ENCODE data around the gene FHOD3.

FHOD3 gene

DNA sequence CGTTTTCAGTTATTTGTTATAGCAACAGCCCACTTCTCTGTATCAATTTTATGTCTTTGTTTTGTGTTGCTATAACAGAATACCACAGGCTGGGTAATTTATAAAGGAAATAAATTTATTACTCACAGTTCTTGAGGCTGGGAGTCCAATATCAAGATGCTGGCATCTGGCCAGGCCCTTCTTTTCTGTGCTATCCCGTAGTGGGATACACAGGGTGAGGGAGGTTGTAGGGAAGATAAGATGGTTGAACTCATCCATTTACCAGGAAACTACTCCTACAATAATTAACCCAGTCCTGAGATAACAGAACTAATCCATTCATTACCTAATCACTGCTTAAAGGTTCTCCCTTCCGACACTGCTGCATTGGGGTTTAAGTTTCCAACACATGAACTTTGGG, 310.6 kb downstream of the FHOD3 start:
- DNase-seq = no peak

DNA sequence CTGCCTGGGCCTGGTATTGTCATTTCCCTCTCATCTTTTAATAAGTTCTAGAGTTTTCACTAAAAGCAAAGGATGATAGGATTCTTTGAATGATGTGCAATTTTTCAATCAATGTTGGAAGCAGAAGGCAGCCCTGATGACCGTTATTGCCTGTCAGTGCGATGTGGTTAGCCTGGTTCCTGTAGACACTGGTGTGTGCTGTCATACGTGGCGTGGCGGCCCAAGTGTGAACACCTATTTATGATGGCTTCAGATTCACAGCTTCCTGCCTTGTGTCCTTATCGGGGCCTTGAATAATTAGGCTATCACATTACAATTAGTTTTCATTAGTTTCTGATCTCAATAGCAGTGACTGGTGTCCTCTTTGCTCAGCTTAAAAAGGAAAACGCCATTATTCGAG, 312.7 kb downstream of the FHOD3 start:
- DNase-seq = no peak

DNA sequence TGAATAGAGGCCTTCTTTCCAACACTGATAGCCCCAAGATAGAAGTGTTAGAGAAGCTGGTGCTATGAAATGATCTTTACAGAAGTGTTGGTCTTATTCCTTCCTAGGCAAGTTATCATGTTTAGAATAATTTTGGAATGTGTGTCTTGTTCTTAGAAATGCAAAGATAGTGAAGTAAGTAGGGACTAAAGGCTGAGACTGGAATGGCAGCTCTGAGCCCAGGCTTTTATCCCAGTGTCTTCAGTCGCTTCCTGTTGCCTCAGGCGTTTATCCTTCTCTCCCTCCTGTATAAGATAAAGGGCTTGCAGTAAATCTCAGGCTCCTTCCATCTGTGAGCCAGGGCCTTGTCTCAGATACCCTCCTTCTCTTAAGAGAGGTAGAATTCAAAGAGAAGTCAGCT, 313.1 kb downstream of the FHOD3 start:
- DNase-seq = no peak

DNA sequence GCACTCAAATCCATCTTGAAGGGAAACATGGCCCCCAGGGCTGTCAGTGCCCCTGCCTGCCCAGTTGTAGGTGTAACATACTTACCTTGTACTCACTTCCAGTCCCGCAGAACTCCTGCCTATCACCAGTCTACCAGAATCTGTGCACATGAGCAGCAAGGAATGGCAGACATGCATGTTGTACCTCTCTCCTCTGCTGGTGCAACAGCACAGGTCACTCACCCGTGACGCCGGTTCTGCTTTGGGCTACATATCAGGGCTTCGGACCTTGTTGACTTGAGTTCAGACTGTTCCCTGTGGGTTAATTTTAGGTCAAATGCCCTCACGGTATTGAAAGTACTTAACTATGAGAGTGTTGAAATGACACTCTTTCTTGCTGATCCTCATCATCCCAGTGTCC, 315.6 kb downstream of the FHOD3 start:
- no peak for DNase-seq

DNA sequence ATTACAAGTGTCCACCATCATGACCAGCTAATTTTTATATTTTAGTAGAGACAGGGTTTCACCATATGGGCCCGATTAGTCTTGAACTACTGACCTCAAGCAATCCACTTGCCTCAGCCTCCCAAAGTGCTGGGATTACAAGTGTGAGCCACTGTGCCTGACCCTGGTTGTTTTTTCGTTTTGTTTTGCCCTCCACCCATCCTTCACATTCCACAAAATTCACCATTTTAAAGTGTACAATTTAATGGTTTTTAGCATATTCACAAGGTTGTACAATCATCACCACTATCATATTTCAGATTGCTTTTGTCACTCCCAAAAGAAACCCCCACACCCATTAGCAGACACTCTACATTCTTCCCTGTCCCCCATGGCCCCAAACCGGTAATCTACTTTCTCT, 316.3 kb downstream of the FHOD3 start:
- no peak for DNase-seq

DNA sequence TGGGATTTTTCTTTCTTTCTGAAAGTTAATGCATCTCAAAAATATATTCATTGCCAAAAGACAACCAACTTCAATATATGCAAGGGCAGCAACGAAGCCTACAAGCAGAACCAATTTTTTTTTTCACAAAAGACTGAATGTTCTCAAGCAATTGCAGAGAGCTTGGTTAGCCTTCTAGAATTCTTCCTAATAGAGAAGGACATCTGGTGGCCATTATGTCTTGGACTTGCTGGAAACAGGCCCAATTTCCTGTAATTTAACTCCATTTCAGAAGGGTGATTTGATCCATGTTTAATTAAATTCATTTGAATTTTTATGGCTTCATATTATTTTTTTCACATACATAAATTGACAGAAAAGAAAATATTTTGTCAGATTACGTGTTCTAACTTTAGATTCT, 323.3 kb downstream of the FHOD3 start:
- no peak for DNase-seq

DNA sequence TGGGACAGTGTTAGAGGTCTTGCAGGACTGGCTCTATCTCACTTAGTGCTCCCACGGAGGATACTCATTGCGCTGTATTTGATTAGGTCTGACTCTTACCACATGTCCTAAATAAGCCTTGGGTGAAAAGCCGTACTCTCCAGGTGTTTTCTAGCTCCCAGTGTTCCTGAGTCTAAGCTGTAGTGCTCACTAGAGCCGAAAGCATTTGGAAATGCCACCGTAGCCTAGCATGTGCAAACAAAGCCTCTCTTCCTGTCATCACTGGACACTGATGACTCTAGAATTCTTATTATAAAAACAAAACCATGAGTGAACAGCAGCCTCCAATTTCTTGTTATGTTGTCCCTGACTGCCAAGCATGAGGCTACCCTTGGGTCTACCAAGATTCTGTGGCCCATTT, 325.1 kb downstream of the FHOD3 start:
- DNase-seq = no peak

DNA sequence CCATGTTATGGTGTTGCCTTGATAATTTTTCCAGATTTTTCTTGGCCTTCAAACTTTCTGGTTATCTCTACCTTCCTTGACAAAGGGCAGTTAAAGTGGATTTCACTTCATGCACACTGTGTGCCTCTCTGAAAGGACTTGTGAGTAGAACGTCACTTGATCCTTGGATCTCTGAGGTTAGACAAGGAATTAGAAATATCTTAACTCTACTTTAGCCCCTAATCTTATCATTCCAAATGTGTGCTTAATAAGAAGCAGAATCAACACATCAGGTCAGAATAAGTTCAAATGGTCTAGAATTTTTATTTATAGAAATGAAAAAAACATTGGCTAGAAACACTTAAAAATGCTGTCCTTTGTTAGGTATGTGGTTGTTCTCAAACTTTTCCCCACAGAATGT, 325.6 kb downstream of the FHOD3 start:
- no peak for DNase-seq

DNA sequence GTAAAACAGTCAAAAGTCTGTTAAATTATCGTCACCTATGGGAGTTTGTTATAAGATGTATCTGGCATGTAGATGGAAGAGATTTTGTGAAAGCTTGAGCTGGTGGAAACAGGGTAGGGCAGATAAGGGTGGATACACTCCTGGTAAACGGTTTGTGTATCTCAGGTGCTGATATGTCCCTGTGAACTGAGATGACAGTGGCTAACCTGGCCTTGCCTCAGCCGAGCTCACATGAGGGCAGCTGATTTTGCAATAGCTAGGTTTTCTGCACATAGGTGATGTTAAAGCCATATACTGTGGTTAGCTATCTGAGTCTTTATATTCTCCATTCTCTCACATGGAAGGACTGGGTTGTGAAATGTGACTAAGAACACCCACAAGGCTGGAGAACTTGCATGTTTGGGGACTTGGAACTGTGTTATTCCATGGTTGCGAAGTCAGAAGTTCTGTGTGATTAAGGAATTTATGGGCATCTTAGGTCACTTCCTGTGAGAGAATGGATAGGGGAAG, 326.2 kb downstream of the FHOD3 start:
- DNase-seq = no peak

DNA sequence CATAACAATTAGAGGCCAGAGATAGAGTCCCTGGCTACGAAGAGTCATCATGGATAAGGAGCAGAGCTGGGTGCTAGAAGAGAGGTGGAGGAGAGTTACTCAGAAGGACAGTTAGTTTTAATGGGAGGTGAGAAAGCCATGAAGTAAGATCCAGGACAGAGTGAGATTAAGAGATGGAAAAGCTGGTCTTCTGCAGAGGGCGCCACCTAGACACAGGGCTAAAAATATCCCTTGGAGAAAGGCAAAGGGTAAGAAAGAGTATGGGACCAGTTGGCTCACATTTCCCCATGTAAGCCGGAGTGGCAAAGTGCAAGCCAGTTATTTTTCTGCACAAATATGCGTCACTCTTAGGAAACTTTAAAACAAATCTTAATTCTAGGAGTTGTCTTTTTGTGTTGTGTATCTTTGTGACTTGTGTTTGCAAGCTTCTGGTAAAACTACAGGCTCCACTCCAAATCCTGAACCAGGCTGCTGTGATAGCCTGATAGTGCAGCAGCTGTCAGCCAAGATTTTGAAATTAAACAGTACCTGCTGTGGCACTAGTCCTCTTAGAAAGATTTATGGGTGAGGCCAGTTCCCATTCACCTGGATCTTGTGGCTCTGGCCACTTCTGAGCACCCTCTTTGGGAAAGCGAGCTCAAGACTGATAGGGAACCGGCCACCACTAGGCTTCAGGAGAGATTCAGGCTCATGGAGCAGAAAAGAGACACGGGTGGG, 327.1 kb downstream of the FHOD3 start:
- no peak for DNase-seq

DNA sequence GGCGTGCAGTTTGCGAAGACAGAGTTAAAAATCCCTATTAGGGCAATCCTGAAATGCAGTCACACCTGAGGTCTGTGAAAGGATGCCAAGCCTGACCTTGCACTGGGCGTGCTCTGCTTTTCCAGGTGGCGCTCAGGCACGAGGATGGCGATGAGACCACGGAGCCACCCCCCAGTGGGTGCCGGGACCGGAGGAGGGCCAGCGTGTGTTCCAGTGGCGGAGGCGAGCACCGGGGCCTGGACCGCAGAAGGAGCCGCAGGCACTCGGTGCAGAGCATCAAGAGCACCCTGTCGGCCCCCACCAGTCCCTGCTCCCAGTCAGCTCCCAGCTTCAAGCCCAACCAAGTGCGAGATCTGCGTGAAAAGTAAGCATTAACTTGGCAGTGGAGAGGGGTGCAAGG, 327.9 kb downstream of the FHOD3 start:
- DNase-seq = no peak

DNA sequence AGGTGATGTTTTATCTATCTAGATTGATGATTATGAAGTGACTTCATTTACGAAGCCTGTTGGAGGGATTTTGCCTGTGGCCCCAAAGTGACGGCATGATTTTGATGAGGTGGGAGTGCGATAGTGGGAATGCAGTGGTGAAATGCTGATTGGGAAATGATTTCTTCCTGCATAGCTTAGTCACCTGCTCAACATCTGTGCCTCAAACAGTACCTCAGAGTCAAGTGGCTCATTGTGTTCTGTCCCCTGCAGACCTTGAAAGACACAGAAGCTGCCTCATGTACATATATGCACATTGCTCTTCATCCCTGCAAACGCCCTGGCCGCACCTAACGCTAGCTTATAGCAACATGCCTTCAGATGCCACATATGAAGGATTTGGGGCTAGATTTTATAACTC, 330.1 kb downstream of the FHOD3 start:
- no peak for DNase-seq

DNA sequence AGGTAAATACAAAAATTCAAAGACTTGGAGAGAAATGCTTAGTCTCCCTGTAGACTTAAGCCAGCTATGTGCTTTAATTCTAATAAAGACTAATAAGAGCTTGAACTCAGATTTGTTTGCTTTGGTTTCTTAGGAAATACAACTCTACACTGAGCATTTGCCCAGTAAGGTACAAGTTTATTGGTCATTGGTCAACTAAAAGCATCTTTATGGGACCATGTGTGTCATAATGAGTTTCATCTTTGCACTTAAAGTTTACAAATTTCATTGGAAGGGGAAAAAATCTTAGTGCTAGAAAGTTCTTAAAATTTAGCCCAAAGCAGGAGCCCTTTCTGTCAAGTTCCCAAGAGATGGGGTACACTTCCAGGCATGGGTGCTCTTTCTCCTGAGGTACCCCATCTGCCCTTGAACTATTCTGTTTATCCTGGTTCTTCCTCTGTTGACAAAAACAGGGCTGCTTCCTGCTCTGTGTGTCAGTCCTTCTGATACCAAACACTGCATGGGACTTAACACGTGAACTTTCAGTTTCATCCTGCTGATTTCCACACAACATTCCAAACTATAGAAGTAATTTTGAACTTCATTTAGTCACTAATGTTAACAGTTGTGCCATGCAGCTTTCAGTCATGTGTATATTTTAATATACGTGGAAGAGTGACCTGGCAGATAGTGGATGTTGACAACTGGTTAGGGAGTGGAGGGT, 331.1 kb downstream of the FHOD3 start:
- DNase-seq = no peak

DNA sequence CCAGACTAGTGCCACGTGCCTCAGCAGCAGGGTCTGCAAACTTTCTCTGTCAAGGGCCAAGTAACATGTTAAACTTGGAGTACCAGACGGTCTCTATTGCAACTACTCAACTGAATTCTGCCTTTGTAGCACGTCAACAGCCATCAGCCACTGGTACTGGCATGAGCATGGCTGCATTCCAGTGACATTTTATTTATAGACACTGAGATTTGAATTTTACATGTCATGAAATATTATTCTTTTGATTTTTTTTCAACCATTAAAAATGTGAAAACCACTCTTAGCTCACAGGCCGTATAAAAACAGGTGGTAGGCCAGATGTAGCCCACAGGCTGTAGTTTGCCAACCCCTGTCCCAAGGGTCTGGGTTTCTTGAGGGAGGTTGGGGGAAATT, 331.6 kb downstream of the FHOD3 start:
- no peak for DNase-seq

DNA sequence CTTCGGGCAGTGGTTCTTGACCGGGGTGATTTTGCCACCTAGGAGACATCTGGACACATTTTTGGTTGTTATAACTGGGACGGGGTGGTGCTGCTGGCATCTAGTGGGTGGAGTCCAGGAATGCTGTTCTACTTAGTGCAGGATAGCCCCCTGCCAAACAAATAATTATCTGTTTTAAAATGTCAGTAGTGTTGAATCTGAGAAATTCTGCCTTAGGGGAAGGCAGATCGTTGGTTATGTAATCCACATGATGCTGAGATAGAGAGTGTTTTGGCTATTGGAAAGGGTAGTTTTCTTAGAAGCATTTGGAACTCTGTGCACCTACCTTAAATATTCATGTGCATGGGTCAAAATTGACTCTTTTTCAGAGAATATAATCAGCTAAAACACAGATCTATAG, 332.3 kb downstream of the FHOD3 start:
- no peak for DNase-seq

DNA sequence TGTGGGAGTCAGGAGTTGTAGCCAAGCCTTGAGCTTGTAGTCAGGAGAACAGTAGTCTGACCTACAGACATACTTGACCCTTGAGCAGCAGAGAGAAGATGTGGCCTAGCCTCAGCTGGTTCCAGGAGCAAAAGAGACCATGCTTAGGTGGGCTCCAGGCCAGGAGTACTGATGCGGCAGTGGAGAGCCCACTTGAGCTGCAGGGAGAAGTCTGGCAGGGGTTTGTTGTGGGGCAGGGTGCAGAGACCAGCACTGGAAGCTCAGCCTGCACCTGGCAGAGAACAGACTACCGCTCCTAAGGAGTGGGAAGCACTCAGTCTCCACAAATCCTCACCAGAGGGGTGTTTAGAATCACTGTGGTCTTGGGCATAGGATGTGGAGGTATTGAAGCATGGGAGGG, 333.4 kb downstream of the FHOD3 start:
- DNase-seq = no peak

DNA sequence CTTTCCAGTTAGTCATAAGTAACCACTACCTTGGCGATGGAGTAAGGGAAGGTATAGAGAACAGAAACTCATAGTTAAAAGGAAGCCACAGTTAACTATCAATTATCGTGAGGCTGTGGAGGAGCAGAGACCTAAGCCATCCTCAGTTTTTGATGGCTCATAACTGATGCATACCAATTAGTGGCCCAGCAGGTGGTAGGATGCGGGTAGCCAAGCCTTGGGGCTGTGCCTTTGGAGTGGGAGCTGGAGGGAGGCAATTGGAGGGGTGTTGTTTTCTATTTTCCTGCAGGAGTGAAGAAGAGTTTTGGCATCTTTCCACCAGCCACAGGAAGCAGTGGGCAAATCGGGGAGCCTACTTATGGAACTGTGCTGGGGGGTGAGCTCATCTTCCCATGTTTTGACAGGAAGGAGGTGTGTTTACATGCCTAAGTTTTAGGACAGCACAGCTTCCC, 336.5 kb downstream of the FHOD3 start:
- DNase-seq = no peak

DNA sequence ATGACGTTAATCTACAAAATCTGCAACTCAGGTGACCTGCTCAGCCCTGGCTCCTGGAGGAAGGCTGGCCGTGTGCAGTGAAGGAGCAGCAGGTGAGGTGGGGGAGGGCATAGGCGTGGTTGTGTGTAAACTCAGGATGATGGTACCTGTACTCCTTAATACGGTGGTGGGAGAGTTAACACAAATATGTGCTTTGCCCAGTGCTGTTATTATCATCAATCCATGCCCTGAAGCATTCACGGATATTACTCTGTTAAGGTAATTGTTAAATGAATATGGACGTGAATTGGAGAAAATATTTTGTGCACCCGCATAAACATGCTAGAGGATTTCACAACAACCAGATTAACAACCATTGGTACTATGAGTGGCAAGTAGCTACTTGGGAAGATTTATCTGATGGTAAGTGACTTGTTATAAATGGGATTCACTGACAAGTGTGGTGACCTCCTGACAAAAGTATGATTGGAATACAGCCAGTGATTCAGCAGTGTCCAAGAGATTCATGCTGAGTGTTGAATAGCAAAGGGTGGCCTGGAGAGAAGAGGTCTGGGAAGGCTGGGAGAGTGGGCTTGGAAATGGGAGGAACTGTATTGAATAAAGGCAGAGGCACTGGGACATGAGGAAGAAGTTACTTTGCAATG, 337.2 kb downstream of the FHOD3 start:
- no peak for DNase-seq

DNA sequence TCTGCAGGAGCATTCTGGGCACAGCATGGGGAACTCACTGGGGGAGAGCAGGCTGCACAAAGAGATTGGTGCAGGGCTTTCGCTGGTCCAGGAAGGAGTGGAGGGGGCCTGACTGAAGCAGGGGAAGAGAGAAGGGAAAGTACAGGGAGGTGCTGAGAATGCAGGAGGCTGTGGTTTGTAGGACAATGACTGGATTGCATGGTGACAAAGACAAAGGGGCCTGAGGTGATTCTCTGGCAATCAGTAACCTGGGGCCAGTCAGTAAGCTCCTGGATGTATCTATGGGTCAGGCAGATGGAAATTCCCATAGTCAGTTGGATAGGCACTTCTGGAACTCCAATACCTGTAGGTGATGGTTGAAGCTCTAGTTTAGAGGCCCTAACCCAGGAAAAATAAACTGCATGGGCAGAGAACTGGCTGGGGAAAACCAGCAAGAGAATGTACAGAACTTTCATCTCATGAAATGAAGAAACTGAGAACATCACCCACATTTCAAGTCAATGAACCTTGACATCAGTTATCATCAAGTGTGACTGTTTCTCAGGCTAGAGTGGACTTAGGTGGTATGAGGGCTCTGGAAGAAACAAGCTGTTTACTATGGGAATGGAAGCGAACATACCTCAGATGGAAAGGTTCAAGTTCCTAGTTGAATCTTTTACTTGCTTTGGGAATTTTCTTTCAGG, 338.0 kb downstream of the FHOD3 start:
- no peak for DNase-seq

DNA sequence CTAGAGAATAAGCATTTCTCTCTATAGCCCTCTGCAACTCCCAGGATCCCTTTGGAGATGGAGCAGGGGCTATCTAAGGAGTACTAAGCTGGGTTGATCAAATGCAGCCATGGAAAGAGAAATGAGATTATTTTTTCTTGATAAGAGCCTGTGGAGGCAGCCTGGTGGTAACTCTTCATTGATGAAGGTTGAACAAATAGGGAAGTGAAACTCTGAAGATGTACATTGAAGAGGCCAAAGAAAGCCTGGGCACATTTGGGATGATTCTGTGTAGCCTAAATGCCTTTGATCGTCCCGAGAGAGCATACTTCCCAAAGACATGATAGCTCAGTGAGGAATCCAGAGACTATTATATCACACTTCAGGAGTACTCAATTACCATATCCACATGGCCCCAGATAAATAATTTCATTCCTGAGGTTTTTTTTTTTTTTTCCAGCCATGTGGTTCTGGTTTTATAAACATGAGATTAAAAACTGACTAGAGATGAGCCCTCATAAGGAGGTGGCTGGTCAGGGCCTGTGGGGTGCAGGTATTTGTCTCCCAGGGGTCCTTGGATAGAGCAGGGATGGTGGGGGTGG, 338.8 kb downstream of the FHOD3 start:
- DNase-seq = no peak

DNA sequence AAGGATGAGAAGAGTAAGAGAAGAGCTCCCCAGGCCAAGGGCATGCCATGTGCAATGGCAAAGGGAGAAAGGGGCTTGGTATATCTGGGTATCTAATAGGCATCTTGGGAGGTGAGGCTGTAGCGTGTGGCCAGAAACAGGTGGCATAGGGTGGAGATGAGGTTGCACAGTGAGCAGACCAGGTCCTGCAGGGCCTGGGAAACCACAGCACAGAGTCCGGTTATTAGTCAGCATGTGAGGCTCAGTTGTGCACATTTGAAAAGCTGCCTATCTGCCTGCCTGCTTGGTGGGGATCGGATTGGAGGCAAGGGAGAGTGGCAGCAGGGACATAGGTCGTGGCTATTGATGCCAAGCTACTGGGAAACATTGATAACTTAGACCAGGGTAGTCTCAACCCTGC, 340.7 kb downstream of the FHOD3 start:
- no peak for DNase-seq

DNA sequence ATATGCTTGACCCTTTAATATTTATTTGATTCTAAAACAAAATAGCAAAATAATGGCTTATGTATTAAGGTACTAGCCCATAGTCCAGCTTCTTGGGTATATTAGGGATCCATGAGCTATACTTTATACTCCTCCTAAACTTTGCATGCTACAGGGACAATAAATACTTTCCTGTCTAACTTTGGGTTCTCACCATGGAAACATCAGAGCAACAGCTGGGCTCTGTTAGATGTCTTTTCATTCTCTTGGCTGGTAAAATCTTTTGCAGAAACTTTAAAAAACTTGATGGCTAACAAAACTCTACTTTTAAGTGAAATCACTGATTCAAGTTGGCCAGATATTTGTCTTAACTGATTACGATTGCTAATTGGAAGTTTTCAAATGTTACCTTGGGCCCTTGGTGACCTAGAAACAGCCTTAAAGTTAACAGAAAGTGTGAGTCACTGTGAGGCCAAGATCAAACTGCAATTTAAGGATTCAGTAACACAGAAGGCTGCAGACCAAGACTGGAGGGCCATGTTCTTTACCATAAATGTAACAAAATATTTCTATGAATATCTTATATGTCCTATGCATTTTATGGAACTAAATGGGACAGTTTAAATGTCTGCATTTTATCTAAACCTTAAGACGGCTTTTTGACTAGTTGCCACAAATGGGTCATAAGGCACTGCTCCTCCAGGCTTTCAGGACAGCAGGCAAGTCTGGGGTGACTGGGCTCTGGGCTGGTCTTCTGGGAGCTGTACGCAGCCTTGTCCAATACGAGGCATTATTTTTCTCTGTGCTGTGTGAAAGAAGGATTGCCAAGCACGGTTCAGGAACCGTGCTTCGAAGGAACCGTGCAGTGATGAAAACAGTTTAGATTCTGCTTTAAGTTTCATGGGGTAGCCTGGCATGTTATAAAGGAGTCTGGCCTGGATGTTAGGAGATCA, 342.8 kb downstream of the FHOD3 start:
- no peak for DNase-seq
